ENCODE data around the gene IQGAP3.

DNA sequence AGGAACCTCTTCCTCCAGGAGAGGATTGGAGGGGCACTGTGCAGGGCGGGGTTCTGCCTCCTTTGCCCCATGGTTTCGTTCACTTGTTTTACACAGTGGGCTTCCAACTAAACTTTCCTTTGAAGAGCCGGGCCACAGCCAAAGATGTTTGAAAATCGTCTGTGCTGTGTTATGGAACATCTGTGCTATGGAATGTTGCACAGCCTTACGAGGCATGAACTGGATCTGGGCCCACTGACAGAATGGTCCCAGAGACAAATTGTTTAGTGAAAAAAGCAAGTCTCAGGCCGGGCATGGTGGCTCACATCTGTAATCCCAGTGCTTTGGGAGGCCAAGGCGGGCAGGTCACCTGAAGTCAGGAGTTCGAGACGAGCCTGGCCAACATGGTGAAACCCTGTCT lies 59.2 kb downstream of the IQGAP3 start:
- TF ChIP-seq CTCF (IDR thresholded peaks at IDR 0.05) (no peak), POLR2A (IDR thresholded peaks at IDR 0.05) (no peak)

Data from esophagus squamous epithelium (tissue), 4 donors.